ENCODE measurements around the gene ETV3. TPM values are rescaled to one million over a fixed set of nuclear protein-coding genes. Genes with fewer than 3 reads are reported as not detected.

The ETV3 gene
- total and polyA plus RNA-seq, 2 experiments from 2014 or later: 5.6 to 21.0 TPM

DNA sequence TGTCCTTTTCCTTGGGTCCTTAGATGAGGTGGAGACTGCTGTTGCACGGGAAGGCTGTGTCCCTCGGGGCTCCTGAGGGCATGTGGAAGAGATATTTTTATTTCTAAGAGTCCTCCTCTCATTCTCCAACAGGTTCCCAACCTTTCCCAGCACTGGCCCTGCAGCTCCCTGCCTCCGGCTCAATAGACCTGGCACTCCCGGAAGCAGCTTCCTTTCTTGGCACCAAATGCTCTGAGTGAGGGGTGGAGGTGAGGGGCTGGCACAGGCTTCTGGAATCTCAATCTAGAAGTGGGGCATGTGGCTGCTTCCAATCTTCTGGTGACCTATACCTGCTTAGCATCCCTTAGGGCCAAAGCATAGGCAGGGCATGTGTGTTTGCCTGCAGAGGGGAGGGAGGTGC, 43.1 kb downstream of the ETV3 start:
- H3K27me3 ChIP-seq: no peaks in the 10 kb centered on the region
- H3K27ac ChIP-seq: no peak overlapping the region
- H3K9me3 ChIP-seq (ENCODE audit: low read depth): no peaks in the 10 kb centered on the region
- H3K4me3 ChIP-seq: no peak overlapping the region
- no peaks in the 10 kb centered on the region for H3K36me3 ChIP-seq
- TF ChIP-seq, protein P1, sequence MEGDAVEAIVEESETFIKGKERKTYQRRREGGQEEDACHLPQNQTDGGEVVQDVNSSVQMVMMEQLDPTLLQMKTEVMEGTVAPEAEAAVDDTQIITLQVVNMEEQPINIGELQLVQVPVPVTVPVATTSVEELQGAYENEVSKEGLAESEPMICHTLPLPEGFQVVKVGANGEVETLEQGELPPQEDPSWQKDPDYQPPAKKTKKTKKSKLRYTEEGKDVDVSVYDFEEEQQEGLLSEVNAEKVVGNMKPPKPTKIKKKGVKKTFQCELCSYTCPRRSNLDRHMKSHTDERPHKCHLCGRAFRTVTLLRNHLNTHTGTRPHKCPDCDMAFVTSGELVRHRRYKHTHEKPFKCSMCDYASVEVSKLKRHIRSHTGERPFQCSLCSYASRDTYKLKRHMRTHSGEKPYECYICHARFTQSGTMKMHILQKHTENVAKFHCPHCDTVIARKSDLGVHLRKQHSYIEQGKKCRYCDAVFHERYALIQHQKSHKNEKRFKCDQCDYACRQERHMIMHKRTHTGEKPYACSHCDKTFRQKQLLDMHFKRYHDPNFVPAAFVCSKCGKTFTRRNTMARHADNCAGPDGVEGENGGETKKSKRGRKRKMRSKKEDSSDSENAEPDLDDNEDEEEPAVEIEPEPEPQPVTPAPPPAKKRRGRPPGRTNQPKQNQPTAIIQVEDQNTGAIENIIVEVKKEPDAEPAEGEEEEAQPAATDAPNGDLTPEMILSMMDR (IDR thresholded peaks at IDR 0.05; ENCODE audit: low read depth, low read length): no peak
- DNase-seq (ENCODE audit: low read depth in 1 of 2, low spot score in 1 of 2): no peak
- no peaks in the 10 kb centered on the region for H3K4me1 ChIP-seq (ENCODE audit: low read depth)

DNA sequence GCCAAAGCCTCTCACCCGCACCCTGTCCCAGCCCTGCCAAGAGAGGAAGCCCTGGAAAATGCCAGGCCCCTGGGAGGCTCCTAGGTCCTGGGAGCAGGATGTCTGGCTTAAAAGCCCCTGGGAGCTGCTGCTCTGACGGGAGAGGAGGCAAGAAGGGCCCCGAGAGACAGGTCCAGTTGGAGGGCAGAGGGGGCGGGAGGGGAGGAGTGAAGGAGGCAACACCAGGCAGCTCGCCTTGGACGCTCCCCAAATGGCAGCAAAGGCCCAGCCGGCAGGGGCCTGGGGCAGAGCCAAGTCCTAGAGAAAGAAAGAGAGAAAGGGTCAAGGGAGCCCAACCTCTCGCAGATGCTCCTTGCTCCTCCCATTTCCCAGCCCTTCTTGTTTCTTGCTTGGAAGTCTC, 45.4 kb downstream of the ETV3 start:
- DNase-seq (ENCODE audit: low read depth in 1 of 2, low spot score in 1 of 2): peak in 1 of 2 donors; percentile 91
- no peaks in the 10 kb centered on the region for H3K4me1 ChIP-seq (ENCODE audit: low read depth)
- no peak overlapping the region for H3K4me3 ChIP-seq

DNA sequence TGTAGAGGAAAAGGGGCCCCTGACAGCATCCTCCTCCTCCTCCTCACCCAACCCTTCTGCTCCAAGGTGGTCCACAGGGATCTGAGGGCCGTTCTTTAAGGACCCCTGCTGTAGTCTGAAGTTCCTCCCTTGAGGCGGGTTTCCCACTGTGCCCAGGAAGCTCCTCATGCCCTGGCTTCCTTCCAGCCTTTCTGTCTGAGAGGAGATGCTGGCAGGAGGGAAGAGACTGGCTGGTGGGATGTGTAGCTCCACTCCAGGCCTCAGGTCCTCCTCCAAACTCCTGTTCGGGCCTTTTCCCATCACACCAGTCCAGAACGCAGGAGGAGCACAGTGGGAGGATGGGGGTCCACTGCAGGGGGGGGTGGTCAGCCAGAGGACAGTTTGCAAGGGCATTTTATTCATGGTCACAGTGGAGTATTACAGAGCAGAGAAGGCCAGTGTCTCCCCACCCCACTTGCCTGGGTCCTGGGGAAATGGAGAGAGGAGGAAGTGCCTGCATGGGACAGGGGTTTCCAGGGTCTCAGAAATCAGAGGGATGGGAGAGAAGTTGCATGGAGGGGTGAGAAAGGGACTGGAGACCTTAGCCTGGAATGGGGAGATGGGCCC, 46.4 kb downstream of the ETV3 start:
- DNase-seq (ENCODE audit: low read depth in 1 of 2, low spot score in 1 of 2): no peak
- H3K36me3 ChIP-seq: no peaks in the 10 kb centered on the region

More for the DNA sequence above, 45.4 kb downstream of the ETV3 start:
- TF ChIP-seq, protein P1 (IDR thresholded peaks at IDR 0.05; ENCODE audit: low read depth, low read length): no peak
- no peaks in the 10 kb centered on the region for H3K36me3 ChIP-seq
- no peak overlapping the region for H3K27ac ChIP-seq
- H3K27me3 ChIP-seq: no peaks in the 10 kb centered on the region
- H3K9me3 ChIP-seq (ENCODE audit: low read depth): no peaks in the 10 kb centered on the region

DNA sequence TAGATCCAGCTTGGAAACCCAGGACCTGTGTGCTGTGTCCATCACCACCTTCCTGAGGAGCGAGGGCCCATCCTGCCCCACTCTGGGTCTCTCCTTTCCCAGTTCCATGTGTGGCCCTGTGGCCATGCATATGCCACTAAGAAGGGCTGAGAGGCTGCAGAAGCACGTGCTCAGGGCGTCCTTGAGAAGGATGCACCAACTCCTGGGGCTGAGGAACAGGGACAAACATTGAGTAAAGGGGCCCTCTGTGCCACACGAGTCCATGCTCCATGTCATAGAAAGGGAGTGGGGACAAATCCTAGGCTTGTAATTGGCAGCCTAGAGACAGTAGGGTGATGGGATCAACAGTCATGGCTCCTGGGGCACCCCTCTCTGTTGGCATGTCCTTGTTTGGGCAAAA, 47.0 kb downstream of the ETV3 start:
- no peak for DNase-seq (ENCODE audit: low read depth in 1 of 2, low spot score in 1 of 2)

More for the DNA sequence above, 46.4 kb downstream of the ETV3 start:
- no peaks in the 10 kb centered on the region for H3K27me3 ChIP-seq
- no peaks in the 10 kb centered on the region for H3K9me3 ChIP-seq (ENCODE audit: low read depth)
- no peak overlapping the region for H3K4me3 ChIP-seq
- TF ChIP-seq, protein P1 (IDR thresholded peaks at IDR 0.05; ENCODE audit: low read depth, low read length): no peak
- H3K4me1 ChIP-seq (ENCODE audit: low read depth): no peaks in the 10 kb centered on the region
- H3K27ac ChIP-seq: no peak overlapping the region

DNA sequence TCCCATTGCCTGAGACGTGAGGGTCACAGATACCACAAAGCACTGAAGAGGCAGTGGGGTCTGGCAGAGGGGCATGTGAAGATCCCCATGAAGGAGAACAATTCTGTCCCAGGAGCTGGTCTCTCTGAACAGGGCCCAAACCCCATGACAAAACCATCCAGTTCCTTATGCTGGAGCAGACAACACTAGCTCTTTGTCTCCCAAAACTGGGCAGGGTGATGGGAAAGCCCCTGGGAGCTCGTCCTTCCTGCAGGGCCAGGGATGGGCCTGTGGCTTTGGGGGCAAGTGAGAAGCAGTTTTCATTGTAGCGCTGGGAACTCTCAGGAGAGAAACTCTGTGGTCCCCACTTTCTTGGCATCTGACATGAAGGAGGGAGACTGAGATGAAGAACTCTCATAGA, 47.4 kb downstream of the ETV3 start:
- H3K4me3 ChIP-seq: no peak overlapping the region
- TF ChIP-seq, protein P1 (IDR thresholded peaks at IDR 0.05; ENCODE audit: low read depth, low read length): no peak
- H3K4me1 ChIP-seq (ENCODE audit: low read depth): no peaks in the 10 kb centered on the region
- no peak overlapping the region for H3K27ac ChIP-seq
- H3K27me3 ChIP-seq: no peaks in the 10 kb centered on the region
- no peak for DNase-seq (ENCODE audit: low read depth in 1 of 2, low spot score in 1 of 2)
- H3K36me3 ChIP-seq: no peaks in the 10 kb centered on the region
- no peaks in the 10 kb centered on the region for H3K9me3 ChIP-seq (ENCODE audit: low read depth)

More for the DNA sequence above, 47.0 kb downstream of the ETV3 start:
- H3K36me3 ChIP-seq: no peaks in the 10 kb centered on the region
- H3K4me3 ChIP-seq: no peak overlapping the region
- TF ChIP-seq, protein P1 (IDR thresholded peaks at IDR 0.05; ENCODE audit: low read depth, low read length): no peak
- H3K9me3 ChIP-seq (ENCODE audit: low read depth): no peaks in the 10 kb centered on the region
- H3K27me3 ChIP-seq: no peaks in the 10 kb centered on the region
- H3K4me1 ChIP-seq (ENCODE audit: low read depth): no peaks in the 10 kb centered on the region
- no peak overlapping the region for H3K27ac ChIP-seq

All from cardiac muscle cell (in vitro differentiated cells and primary cell).